Epithelial cell of esophagus (primary cell): Measurements from ENCODE around the gene CACNA2D4.

ENCODE experiments used
- DNase-seq: peaks from one replicate; pipeline ENCODE4 v3.0.0; 2010; ENCODE audit warnings: low read depth
- H3K4me3 ChIP-seq: 2 replicates; pipeline ENCODE4 v1.5.1; 2011; ENCODE audit warnings: mild to moderate bottlenecking, low read length, control low read depth
- CTCF ChIP-seq: IDR thresholded peaks from 2 replicates; pipeline ENCODE4 v1.5.1; 2011; ENCODE audit warnings: low read depth, mild to moderate bottlenecking, low read length, control low read depth, inconsistent platforms; ENCODE audit not compliant: insufficient read depth; ENCODE audit errors: missing control alignments

CACNA2D4 gene

GRCh38 chr12:1811281-1811947, 107.0 kb downstream of the CACNA2D4 start:
- no peak overlapping the region for H3K4me3 ChIP-seq
- TF ChIP-seq CTCF: no peak
- DNase-seq: no peak

GRCh38 chr12:1810931-1811280, 107.5 kb downstream of the CACNA2D4 start:
- no peak for DNase-seq
- no peak overlapping the region for H3K4me3 ChIP-seq
- no peak for TF ChIP-seq CTCF

GRCh38 chr12:1810201-1810930, 108.1 kb downstream of the CACNA2D4 start:
- TF ChIP-seq CTCF: no peak
- no peak overlapping the region for H3K4me3 ChIP-seq
- no peak for DNase-seq

GRCh38 chr12:1809591-1810190, 108.8 kb downstream of the CACNA2D4 start:
- no peak for TF ChIP-seq CTCF
- H3K4me3 ChIP-seq: no peak overlapping the region
- DNase-seq: no peak

- TF ChIP-seq CTCF: no peak
- H3K4me3 ChIP-seq: no peak overlapping the region
- no peak for DNase-seq
These were observed 109.5 kb downstream of the CACNA2D4 start for GRCh38 chr12:1808798-1809480.

- no peak for TF ChIP-seq CTCF
- no peak for DNase-seq
- H3K4me3 ChIP-seq: no peak overlapping the region
These were observed 110.2 kb downstream of the CACNA2D4 start for GRCh38 chr12:1808036-1808797.
